Upper lobe of left lung (tissue), 6 donors: ENCODE data around the gene ITSN1. TPM values are rescaled to one million over a fixed set of nuclear protein-coding genes. Genes with fewer than 3 reads are reported as not detected.
A peak's percentile ranks its signal among the peaks of the same experiment; 100 is the strongest.

Source experiments
- ATAC-seq, 2 donors: fragments of 200-7000 bp; cut with Tn5 transposase; one replicate each; pipeline ENCODE4 v1.9.1; 2022; ENCODE audit warnings: mild to moderate bottlenecking in 2 of 2, moderate library complexity in 2 of 2; ENCODE audit not compliant: low FRiP score in 2 of 2
- DNase-seq, 2 donors: peaks; one replicate each; pipeline ENCODE4 v3.0.0-alpha.2; 2019 to 2020
- H3K27ac ChIP-seq, 4 donors: fragments of 200-600 bp; sonication (generic); one replicate each; pipeline ENCODE4 v1.5.1; 2016 to 2019
- H3K27me3 ChIP-seq, 4 donors: fragments of 200-600 bp; sonication (generic); one replicate each; pipeline ENCODE4 v1.5.1; 2017 to 2019
- H3K36me3 ChIP-seq, 4 donors: fragments of 200-600 bp; sonication (generic); one replicate each; pipeline ENCODE4 v1.5.1; 2016 to 2019
- H3K4me1 ChIP-seq, 4 donors: fragments of 200-600 bp; sonication (generic); one replicate each; pipeline ENCODE4 v1.5.1; 2018 to 2019
- H3K4me3 ChIP-seq, 4 donors: fragments of 200-600 bp; sonication (generic); one replicate each; pipeline ENCODE4 v1.5.1; 2017 to 2019; ENCODE audit warnings: mild to moderate bottlenecking in 2 of 4, moderate library complexity in 1 of 4
- H3K9me3 ChIP-seq, 4 donors: fragments of 200-600 bp; sonication (generic); one replicate each; pipeline ENCODE4 v1.5.1; 2018 to 2019
- CTCF ChIP-seq, 6 experiments: fragments of 450-650 bp in 4 of 6; fragments of 200-600 bp in 2 of 6; sonication (generic) in 2 of 6; IDR thresholded peaks; one replicate each; pipeline ENCODE4 v1.5.1; 2016 to 2019; ENCODE audit warnings: antibody characterized with exemption in 6 of 6
- EP300 ChIP-seq, 4 donors: sonication (generic); formaldehyde crosslinking; IDR thresholded peaks; one replicate each; pipeline ENCODE4 v1.5.1; 2017; ENCODE audit warnings: antibody characterized with exemption in 4 of 4, control low read depth in 2 of 4
- POLR2A ChIP-seq, 4 donors: fragments of 450-650 bp; IDR thresholded peaks; one replicate each; pipeline ENCODE4 v1.5.1; 2016 to 2017; ENCODE audit warnings: antibody characterized with exemption in 4 of 4, mild to moderate bottlenecking in 2 of 4
- POLR2AphosphoS5 ChIP-seq, 2 donors: sonication (generic); formaldehyde crosslinking; IDR thresholded peaks; one replicate each; pipeline ENCODE4 v1.5.1; 2017; ENCODE audit warnings: antibody characterized with exemption in 2 of 2
- WGBS, 2 donors: methylation state at CpG; one replicate each; pipeline ENCODE4 v1.1.5; 2017 to 2018; 5-methylcytosine and 5-hydroxymethylcytosine counted together
- total RNA-seq, 6 donors: library from RNA; depleted of rRNA in 4 of 6; stranded (reverse); fragments of >200 nt in 4 of 6; gene quantifications; one replicate each; pipeline versions ENCODE4 v1.1.0 to v1.2.1, GENCODE V29; 2016 to 2021
- donor health status: DM: no; HTN: no; CAD: no; lungs with moderate emphysema.
- donor health status: DM: no; HTN: yes; CAD: no; lungs with severe emphysema.

The ITSN1 gene
- total RNA-seq, 6 donors from 2014 or later: 19.3 to 103 (median 38.7) TPM

DNA sequence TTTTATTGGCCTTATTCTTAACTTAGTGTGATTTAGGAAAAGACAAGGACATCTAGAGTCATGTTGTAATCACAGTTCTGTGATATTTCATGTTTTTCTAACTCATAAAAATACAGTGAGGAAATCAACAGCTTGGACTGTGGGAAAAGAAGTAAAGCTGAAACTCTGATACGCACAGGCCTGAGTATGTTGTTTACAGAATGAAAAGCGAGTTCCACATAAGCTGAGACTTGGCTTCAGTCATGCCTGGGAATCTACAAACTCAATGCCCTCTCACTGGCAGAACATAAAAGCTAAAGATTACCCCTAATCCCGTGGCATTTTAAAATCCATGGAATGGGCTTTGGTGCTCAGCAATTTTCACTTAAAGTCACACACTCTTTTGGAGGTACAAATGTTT, 296.9 kb downstream of the ITSN1 start:
- 86% methylated on average over 3 of the region's 3 CpGs for WGBS, 2 donors
- no peak for TF ChIP-seq POLR2AphosphoS5 (IDR thresholded peaks at IDR 0.05)
- no peak for TF ChIP-seq CTCF (IDR thresholded peaks at IDR 0.05)
- TF ChIP-seq POLR2A (IDR thresholded peaks at IDR 0.05): no peak
- TF ChIP-seq EP300 (IDR thresholded peaks at IDR 0.05): no peak
- H3K4me3 ChIP-seq: no peak overlapping the region
- H3K36me3 ChIP-seq: no peaks in the 10 kb centered on the region
- DNase-seq (no peak), ATAC-seq (no peak)
- H3K27ac ChIP-seq: no peak overlapping the region
- no peaks in the 10 kb centered on the region for H3K27me3 ChIP-seq
- H3K9me3 ChIP-seq: no peaks in the 10 kb centered on the region
- H3K4me1 ChIP-seq: peaks cover 0 to 18% (median 13%) of the 10 kb centered on the region in 4 donors

GRCh38 chr21:33940164-33940880, 298.0 kb downstream of the ITSN1 start:
- Histone ChIP-seq H3K4me3 (no peak overlapping the region), H3K27ac (peak overlapping the region in 1 of 4 donors; percentile 24), H3K4me1 (peaks cover 0 to 18% (median 13%) of the 10 kb centered on the region in 4 donors), H3K9me3 (no peaks in the 10 kb centered on the region), H3K27me3 (no peaks in the 10 kb centered on the region), H3K36me3 (no peaks in the 10 kb centered on the region)
- DNase-seq (no peak), ATAC-seq (peak in 1 of 2 donors; percentile 51)
- no peak for TF ChIP-seq POLR2AphosphoS5 (IDR thresholded peaks at IDR 0.05)
- TF ChIP-seq POLR2A (IDR thresholded peaks at IDR 0.05): no peak
- no peak for TF ChIP-seq CTCF (IDR thresholded peaks at IDR 0.05)
- no peak for TF ChIP-seq EP300 (IDR thresholded peaks at IDR 0.05)
- WGBS, 2 donors: 81 to 88% methylated on average over 15 of the region's 15 CpGs

GRCh38 chr21:33940881-33941245, 298.6 kb downstream of the ITSN1 start:
- no peaks in the 10 kb centered on the region for H3K9me3 ChIP-seq
- TF ChIP-seq EP300 (IDR thresholded peaks at IDR 0.05) (no peak), POLR2A (IDR thresholded peaks at IDR 0.05) (no peak), POLR2AphosphoS5 (IDR thresholded peaks at IDR 0.05) (no peak), CTCF (IDR thresholded peaks at IDR 0.05) (no peak)
- peaks cover 0 to 16% (median 13%) of the 10 kb centered on the region in 4 donors for H3K4me1 ChIP-seq
- no peaks in the 10 kb centered on the region for H3K36me3 ChIP-seq
- H3K27me3 ChIP-seq: no peaks in the 10 kb centered on the region
- H3K27ac ChIP-seq: peak overlapping the region in 2 of 4 donors; percentile 24 to 55
- DNase-seq (no peak), ATAC-seq (no peak)
- 70 to 76% methylated on average over 5 of the region's 5 CpGs for WGBS, 2 donors
- H3K4me3 ChIP-seq: no peak overlapping the region

DNA sequence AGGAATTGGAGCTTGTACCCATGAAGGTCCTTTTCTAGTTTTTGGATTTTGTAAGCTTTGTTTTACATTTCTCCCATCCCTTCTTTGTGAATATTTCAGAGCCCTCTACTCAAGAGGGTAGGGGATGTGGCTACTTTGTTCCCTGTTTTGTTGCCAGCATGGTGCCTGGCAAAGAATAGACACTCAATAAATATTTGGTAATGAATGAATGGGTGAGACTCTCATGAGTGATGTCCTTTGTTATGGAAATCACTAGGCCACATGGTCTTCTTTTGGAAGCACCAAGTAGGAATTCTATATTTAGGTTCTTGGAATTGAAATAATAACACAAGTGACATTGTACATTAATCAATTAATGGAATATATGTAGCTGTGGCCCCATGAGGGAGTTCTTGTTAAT, 300.1 kb downstream of the ITSN1 start:
- H3K4me1 ChIP-seq: peaks cover 5 to 11% (median 7%) of the 10 kb centered on the region in 4 donors
- H3K4me3 ChIP-seq: no peak overlapping the region
- no peak overlapping the region for H3K27ac ChIP-seq
- DNase-seq (no peak), ATAC-seq (no peak)
- H3K9me3 ChIP-seq: no peaks in the 10 kb centered on the region
- H3K36me3 ChIP-seq: no peaks in the 10 kb centered on the region
- TF ChIP-seq POLR2AphosphoS5 (IDR thresholded peaks at IDR 0.05) (no peak), POLR2A (IDR thresholded peaks at IDR 0.05) (no peak), CTCF (IDR thresholded peaks at IDR 0.05) (no peak), EP300 (IDR thresholded peaks at IDR 0.05) (no peak)
- H3K27me3 ChIP-seq: no peaks in the 10 kb centered on the region

- Histone ChIP-seq H3K36me3 (no peaks in the 10 kb centered on the region), H3K9me3 (no peaks in the 10 kb centered on the region), H3K27ac (no peak overlapping the region), H3K27me3 (no peaks in the 10 kb centered on the region), H3K4me1 (peaks cover 12 to 15% (median 13%) of the 10 kb centered on the region in 4 donors), H3K4me3 (no peak overlapping the region)
- DNase-seq: no peak
- 79 to 82% methylated on average over 2 of the region's 2 CpGs for WGBS, 2 donors
- TF ChIP-seq EP300 (IDR thresholded peaks at IDR 0.05) (no peak), POLR2A (IDR thresholded peaks at IDR 0.05) (no peak), POLR2AphosphoS5 (IDR thresholded peaks at IDR 0.05) (no peak), CTCF (IDR thresholded peaks at IDR 0.05) (no peak)
- ATAC-seq: no peak
Measured at GRCh38 chr21:33943293-33943692, 301.0 kb downstream of the ITSN1 start.
